GF-D8 (cell line): ENCODE results near the gene ANXA4.
"Not testable (repeated sequence)": the region's sequence is repeated elsewhere in the genome, so short reads cannot be mapped to it uniquely, and the experiment has no call there.

Experiments used
- DNase-seq: peaks from one replicate; lab custom pipeline; 2025; lab: John Stamatoyannopoulos, UW

The ANXA4 gene

GRCh38 chr2:69721022-69721421, 20.9 kb upstream of the ANXA4 start:
- no peak for DNase-seq

- DNase-seq, result no peak
Observed at GRCh38 chr2:69723791-69724190, 18.1 kb upstream of the ANXA4 start.

- peak; percentile 35 for DNase-seq
Observed at GRCh38 chr2:69724540-69725159, 17.3 kb upstream of the ANXA4 start.

- no peak for DNase-seq
Observed at GRCh38 chr2:69725706-69726360, 16.1 kb upstream of the ANXA4 start.

- no peak for DNase-seq
Observed at GRCh38 chr2:69729266-69729665, 12.7 kb upstream of the ANXA4 start.

- DNase-seq, result no peak
Observed at GRCh38 chr2:69729781-69730180, 12.2 kb upstream of the ANXA4 start.

- DNase-seq, result no peak
Observed at GRCh38 chr2:69731147-69731970, 10.6 kb upstream of the ANXA4 start.

- no peak for DNase-seq
Observed at GRCh38 chr2:69733342-69734034, 8.4 kb upstream of the ANXA4 start.

GRCh38 chr2:69734035-69734611, 7.8 kb upstream of the ANXA4 start:
- peak; percentile 9 for DNase-seq

GRCh38 chr2:69734854-69735544, 6.9 kb upstream of the ANXA4 start:
- no peak for DNase-seq

GRCh38 chr2:69735686-69736085, 6.2 kb upstream of the ANXA4 start:
- DNase-seq, result no peak

GRCh38 chr2:69738149-69738548, 3.8 kb upstream of the ANXA4 start:
- DNase-seq, result not testable (repeated sequence)

- DNase-seq, result peak; percentile 12
Observed at GRCh38 chr2:69740502-69740951, 1.4 kb upstream of the ANXA4 start.

GRCh38 chr2:69741229-69741574, 732 bp upstream of the ANXA4 start:
- DNase-seq, result peak; percentile 68

GRCh38 chr2:69742322-69742952, 503 bp downstream of the ANXA4 start:
- DNase-seq, result no peak

- DNase-seq, result no peak
Observed at GRCh38 chr2:69743847-69744264, 1.9 kb downstream of the ANXA4 start.

- no peak for DNase-seq
Observed at GRCh38 chr2:69744456-69744855, 2.5 kb downstream of the ANXA4 start.

GRCh38 chr2:69745035-69745434, 3.1 kb downstream of the ANXA4 start:
- no peak for DNase-seq

GRCh38 chr2:69750246-69750645, 8.3 kb downstream of the ANXA4 start:
- no peak for DNase-seq

- DNase-seq, result no peak
Observed at GRCh38 chr2:69753659-69754363, 11.9 kb downstream of the ANXA4 start.
